Measurements from ENCODE around the gene SLC11A2.

DNA sequence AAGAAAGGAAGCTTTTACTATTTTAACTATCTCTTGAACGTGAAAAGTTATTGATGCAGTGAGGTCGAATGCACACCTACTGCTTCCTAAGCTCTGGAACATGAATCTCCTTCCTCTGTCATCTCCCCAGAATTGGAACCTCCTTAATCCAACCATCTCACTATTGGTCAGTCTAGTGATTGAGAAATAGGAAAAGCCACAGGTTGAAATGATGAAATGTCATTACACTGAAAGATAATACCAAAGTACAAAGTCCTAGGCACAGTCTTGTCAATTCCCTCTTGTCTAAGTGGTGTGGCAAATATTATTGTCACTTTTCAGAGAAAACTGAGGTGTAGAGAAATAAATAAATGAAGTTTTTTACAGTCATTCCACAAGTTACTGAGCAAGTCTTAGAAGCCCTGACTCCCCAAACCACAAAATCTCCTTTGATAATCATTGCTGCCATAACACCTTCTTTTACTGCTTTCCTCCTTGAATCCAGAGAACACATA, 93.3 kb downstream of the SLC11A2 start:
- TF ChIP-seq NFRKB (IDR thresholded peaks at IDR 0.05) (no peak), SUZ12 (IDR thresholded peaks at IDR 0.05) (no peak), CTBP1 (IDR thresholded peaks at IDR 0.05; ENCODE audit: borderline replicate concordance) (no peak), FOXM1 (IDR thresholded peaks at IDR 0.05; ENCODE audit: borderline replicate concordance) (no peak)

Data from HEK293T (cell line).